ENCODE data around the gene PPP2R5C. TPM values are rescaled to one million over a fixed set of nuclear protein-coding genes. Genes with fewer than 3 reads are reported as not detected.

PPP2R5C gene
- total and polyA plus RNA-seq, 2 of the 8 experiments (the other 6 are each of a cell fraction or from before 2014, with no cell fraction given), result 49.6 to 95.9 TPM

- Histone ChIP-seq H3K23ac (ENCODE audit: insufficient read length) (no peak overlapping the region), H2BK15ac (ENCODE audit: low read length) (no peak overlapping the region), H2BK20ac (ENCODE audit: low read length) (no peak overlapping the region), H3K27ac (ENCODE audit: low read depth, low read length) (no peak overlapping the region), H3K9me3 (ENCODE audit: insufficient read depth in 2 of 2, low read depth in 1 of 2, low read length in 1 of 2) (no peaks in the 10 kb centered on the region), H3K27me3 (replicated peaks in 1 of 4; ENCODE audit: control insufficient read depth in 3 of 4, extremely low read depth in 1 of 4, insufficient read depth in 3 of 4, low read length in 3 of 4) (peaks cover under 1 to 4% (median 1%) of the 10 kb centered on the region in 4 experiments; a peak in 6 of 7 replicates), H4K91ac (replicated peaks; ENCODE audit: insufficient read length, low read length) (no peak overlapping the region), H4K8ac (ENCODE audit: extremely low read depth, insufficient read depth, low read length) (peak overlapping the region; percentile 36; the same call in 1 of the 2 replicates), H3K4me3 (ENCODE audit: extremely low read depth in 1 of 4, insufficient read depth in 2 of 4, low read depth in 3 of 4, low read length in 4 of 4) (no peak overlapping the region), H2BK5ac (ENCODE audit: low read depth, low read length) (no peak overlapping the region), H2BK12ac (ENCODE audit: low read depth, low read length) (no peak overlapping the region), H2AK5ac (ENCODE audit: low read depth, low read length) (no peak overlapping the region), H3K79me1 (ENCODE audit: low read depth, low read length) (no peaks in the 10 kb centered on the region), H3K4me2 (ENCODE audit: insufficient read depth in 1 of 2, low read depth in 2 of 2, low read length in 2 of 2) (no peak overlapping the region), H4K20me1 (replicated peaks in 1 of 2; ENCODE audit: control insufficient read depth in 1 of 2, insufficient read depth in 2 of 2, low read length in 2 of 2) (no peaks in the 10 kb centered on the region), H3K23me2 (ENCODE audit: low read depth, low read length) (no peaks in the 10 kb centered on the region), H3K56ac (replicated peaks; ENCODE audit: insufficient read length, low read depth, low read length) (no peak overlapping the region), H3K4me1 (replicated peaks in 1 of 4; ENCODE audit: control insufficient read depth in 3 of 4, insufficient read depth in 4 of 4, low read length in 3 of 4) (peaks cover 0 to 3% (median 0%) of the 10 kb centered on the region in 4 experiments; a peak in 1 of 7 replicates), H3K4ac (replicated peaks; ENCODE audit: insufficient read length, low read depth, low read length) (no peak overlapping the region), H3K18ac (ENCODE audit: extremely low read depth, low read length) (no peak overlapping the region), H3K9ac (replicated peaks in 1 of 4; ENCODE audit: extremely low read depth in 1 of 4, low read depth in 3 of 4, low read length in 3 of 4) (no peak overlapping the region; a peak in 1 of 7 replicates), H2AFZ (ENCODE audit: low read length) (no peak overlapping the region), H3K14ac (ENCODE audit: insufficient read length) (no peak overlapping the region), H4K5ac (ENCODE audit: insufficient read length, low read depth, low read length) (no peak overlapping the region), H3K36me3 (ENCODE audit: control insufficient read depth in 2 of 4, insufficient read depth in 4 of 4, low read length in 3 of 4) (no peaks in the 10 kb centered on the region), H3K79me2 (ENCODE audit: control insufficient read depth in 1 of 2, insufficient read depth in 2 of 2, low read length in 2 of 2) (no peaks in the 10 kb centered on the region), H2BK120ac (replicated peaks; ENCODE audit: low read depth, low read length) (no peak overlapping the region)
- no peak for FAIRE-seq
- 87% methylated on average over 25 of the region's 25 CpGs; no CpG with 5 or more reads in 1 of the 2 experiments for WGBS, 2 experiments (ENCODE audit: extremely low coverage in 1 of 2, insufficient coverage in 1 of 2, insufficient read length in 1 of 2, insufficient replicate concordance in 2 of 2, low coverage in 1 of 2, low lambda C conversion rate in 2 of 2, missing lambda C conversion rate in 1 of 2)
- CTCF ChIA-PET (ENCODE audit: partially characterized antibody), result interaction anchor here (0.8 to 5.1 kb wide), 5 partner anchors 31 to 250 kb away, joined by 3 to 33 read pairs (median 3); no protein-coding TSS in a partner anchor
- POLR2A ChIA-PET (ENCODE audit: partially characterized antibody), result interaction anchor here (1.1 kb wide), 1 partner anchor 8 kb away, joined by 5 read pairs; the partner anchor contains the start of gene DYNC1H1
- no peak for TF ChIP-seq CEBPB (IDR thresholded peaks at IDR 0.05; ENCODE audit: low read depth, low read length)
- TF ChIP-seq SRF (IDR thresholded peaks at IDR 0.05; ENCODE audit: low read depth, low read length), result no peak
- TF ChIP-seq ASH2L (IDR thresholded peaks at IDR 0.05; ENCODE audit: low read length), result no peak
- TF ChIP-seq JUND (IDR thresholded peaks at IDR 0.05; ENCODE audit: low read length), result no peak
- no peak for TF ChIP-seq SIRT6 (IDR thresholded peaks at IDR 0.05; ENCODE audit: low read length)
- TF ChIP-seq, protein P1, sequence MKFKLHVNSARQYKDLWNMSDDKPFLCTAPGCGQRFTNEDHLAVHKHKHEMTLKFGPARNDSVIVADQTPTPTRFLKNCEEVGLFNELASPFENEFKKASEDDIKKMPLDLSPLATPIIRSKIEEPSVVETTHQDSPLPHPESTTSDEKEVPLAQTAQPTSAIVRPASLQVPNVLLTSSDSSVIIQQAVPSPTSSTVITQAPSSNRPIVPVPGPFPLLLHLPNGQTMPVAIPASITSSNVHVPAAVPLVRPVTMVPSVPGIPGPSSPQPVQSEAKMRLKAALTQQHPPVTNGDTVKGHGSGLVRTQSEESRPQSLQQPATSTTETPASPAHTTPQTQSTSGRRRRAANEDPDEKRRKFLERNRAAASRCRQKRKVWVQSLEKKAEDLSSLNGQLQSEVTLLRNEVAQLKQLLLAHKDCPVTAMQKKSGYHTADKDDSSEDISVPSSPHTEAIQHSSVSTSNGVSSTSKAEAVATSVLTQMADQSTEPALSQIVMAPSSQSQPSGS (IDR thresholded peaks at IDR 0.05; ENCODE audit: low read length), result no peak
- TF ChIP-seq, protein P2, sequence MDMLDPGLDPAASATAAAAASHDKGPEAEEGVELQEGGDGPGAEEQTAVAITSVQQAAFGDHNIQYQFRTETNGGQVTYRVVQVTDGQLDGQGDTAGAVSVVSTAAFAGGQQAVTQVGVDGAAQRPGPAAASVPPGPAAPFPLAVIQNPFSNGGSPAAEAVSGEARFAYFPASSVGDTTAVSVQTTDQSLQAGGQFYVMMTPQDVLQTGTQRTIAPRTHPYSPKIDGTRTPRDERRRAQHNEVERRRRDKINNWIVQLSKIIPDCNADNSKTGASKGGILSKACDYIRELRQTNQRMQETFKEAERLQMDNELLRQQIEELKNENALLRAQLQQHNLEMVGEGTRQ (IDR thresholded peaks at IDR 0.05; ENCODE audit: low read length), result no peak
- no peak for TF ChIP-seq KDM1A (IDR thresholded peaks at IDR 0.05; ENCODE audit: borderline replicate concordance, low read length)
- no peak for TF ChIP-seq MAFK (IDR thresholded peaks at IDR 0.05; ENCODE audit: low read depth, low read length)
- TF ChIP-seq CREB1 (IDR thresholded peaks at IDR 0.05), result no peak
- DNase-seq (ENCODE audit: low read depth in 1 of 2, low spot score in 2 of 2), result no peak
These were observed 194.8 kb downstream of the PPP2R5C start for GRCh38 chr14:101956179-101956885.
